GM19023 (cell line): ENCODE data around the gene TNFAIP3.

ENCODE experiments used
- ATAC-seq: cut with Tn5 transposase; IDR thresholded peaks from one replicate; pipeline ENCODE4 v1.9.1; 2021; ENCODE audit warnings: mild to moderate bottlenecking, moderate library complexity; ENCODE audit not compliant: unreplicated experiment

The TNFAIP3 gene

DNA sequence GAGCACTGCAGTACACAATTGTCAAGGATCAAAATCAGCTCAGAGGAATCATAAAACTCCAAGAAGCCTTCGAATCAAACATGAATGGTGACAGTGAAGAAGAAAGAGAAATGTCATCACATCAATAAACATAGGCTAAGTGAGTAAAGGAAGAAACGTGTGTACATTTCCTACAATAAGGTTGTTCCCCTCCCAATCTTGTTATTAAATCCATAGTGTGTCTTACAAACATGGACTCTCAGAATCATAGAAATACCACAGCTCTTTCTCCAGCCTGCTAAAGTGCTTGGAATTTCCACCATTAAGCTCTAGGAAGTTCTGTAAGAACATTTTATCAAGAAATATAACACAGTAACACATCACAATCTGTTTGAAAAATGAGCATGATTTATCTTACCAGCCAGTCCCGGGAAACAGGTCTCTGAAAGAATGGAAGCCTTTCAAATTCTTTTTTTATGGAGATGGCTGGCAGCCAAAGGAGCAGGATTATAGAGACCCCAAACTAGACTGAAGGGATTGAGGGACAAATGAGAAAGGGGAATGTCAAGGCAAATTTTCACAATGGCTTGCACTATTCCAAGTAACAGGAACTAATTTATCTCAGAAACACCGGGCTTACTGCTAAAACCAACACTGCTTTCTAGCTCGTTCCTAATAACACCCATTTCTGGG lies 4.5 kb upstream of the TNFAIP3 start:
- ATAC-seq, result no peak

- no peak for ATAC-seq
These were observed 3.8 kb upstream of the TNFAIP3 start for GRCh38 chr6:137863091-137863797.

DNA sequence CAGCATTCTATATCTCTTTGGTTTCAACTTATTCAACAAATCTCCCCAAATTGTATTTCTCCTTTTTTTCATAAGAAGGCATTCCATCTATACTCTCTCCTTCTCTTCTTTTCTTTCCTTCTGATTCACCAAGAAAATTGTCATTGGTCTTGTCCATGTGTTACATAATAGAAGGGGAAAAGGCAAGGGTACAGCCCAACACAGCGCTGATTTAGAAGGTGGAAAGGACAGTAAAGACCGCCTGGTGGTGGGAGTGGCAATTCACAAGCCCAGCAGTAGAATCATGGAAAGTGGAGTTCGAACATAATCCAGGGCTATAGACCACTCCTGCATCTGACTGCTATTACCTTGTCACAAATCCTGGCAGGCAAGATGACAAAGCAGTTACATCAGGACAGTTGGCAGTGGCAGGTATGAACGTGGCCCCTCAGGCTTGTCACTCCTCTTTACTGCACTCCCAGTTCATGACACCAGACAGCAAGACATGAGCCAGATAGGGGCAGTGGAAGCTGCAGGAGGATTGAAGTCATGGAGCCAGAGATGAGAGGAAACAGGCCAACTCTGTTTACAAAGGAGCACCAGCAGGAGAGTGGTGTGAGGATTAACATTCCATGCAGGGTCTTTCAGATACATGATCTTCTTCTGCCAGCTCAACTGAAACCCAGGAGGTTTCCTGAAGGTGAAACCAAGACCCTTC lies 2.1 kb upstream of the TNFAIP3 start:
- no peak for ATAC-seq

DNA sequence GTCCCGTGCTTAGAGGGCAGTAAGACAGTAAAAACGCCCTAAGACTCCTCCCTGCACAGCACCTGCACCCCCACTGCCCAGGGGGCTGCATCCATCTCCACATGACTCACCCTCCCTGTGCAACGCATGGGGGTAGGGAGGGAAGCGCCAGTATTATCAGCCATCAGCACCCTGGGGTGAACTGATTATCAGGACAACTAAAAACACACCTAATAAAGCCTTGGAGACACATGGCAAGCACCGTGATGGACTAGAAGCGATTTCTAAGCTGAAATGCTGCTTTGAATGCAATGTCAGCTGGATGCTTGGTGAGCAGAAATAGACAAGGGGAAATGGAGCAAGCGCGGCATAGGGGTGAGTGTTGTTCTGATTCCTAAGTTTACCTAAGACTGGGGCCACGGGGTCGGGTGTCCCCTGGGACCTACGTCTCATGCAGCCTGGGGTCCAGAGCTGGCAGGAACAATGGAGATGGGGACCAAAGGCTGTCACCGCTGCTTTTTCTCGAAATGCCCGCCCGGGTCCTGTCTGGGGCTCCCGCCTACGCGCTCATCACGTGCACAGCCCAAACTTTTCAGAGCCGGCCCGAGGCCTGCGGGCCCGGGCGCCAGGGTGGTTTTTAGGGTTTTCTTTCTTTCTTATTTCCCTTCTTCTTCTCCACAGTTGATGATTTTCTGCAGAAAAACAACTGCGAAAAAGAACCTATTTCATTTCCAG lies 702 bp upstream of the TNFAIP3 start:
- peak; percentile 37 for ATAC-seq

- peak; percentile 7 for ATAC-seq
These were observed 838 bp downstream of the TNFAIP3 start for GRCh38 chr6:137867685-137868509.

DNA sequence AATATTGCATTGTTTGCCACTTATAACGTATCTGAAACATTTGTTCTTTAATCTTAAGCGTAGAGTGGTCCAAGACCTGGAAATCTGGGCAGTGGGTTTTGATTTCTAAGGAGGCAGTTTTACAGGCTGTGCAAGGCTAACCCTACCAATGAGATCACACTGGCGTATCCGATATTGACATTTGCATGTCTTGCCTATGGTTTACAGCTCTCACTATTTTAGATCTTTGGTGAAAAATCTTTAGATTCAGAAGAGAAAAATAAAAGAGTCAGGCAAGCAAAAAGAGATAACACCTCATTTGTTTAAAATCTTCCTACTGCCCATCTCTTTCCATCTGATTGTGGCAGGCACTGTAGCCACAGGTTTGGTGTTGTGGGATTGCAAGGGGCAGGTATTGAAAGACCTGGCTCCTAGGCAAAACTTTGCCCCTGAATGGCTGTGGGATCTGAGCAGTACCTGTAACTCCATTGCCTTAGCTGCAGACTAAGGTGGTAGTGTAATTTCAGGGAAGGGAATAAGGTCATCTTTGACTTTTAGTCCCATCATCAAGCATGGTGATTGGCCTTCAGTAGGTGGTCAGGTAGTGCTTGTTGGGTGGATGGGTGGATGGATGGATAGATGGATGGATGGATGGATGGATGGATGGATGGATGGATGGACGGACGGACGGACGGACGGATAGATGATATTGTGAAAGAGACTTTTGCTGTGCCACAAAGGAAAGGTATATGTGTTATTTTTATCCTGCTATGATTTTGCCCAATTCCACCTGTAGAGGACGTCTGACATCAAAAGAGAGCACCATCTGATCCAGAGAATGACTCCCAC lies 1.9 kb downstream of the TNFAIP3 start:
- no peak for ATAC-seq

- ATAC-seq, result no peak
These were observed 2.7 kb downstream of the TNFAIP3 start for GRCh38 chr6:137869549-137870307.

DNA sequence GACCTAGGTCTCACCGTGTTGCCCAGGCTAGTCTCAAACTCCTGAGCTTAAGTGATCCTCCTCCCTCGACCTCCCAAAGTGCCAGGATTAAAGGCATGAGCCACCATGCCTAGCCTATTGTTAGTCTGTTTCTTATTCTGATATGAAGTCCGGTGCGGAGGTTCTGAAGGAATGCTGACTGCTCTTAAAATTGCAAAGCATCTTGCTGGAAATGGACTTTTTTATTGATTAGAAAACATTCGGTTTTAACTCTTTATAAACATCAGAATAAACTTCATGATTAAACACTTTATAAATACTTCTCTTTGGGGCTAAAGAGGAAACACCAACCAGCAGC lies 3.2 kb downstream of the TNFAIP3 start:
- no peak for ATAC-seq

- ATAC-seq, result no peak
These were observed 3.7 kb downstream of the TNFAIP3 start for GRCh38 chr6:137870744-137871247.

DNA sequence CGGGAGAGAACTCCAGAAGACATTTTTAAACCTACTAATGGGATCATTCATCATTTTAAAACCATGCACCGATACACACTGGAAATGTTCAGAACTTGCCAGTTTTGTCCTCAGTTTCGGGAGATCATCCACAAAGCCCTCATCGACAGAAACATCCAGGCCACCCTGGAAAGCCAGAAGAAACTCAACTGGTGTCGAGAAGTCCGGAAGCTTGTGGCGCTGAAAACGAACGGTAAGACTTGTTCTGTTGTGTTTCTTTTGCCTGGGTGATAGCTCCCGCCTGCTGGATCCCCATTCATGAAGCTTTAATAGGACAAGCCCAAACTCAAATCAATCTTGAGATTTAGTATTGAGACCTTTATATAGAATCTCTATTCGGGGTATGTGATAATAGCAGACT lies 4.2 kb downstream of the TNFAIP3 start:
- no peak for ATAC-seq

DNA sequence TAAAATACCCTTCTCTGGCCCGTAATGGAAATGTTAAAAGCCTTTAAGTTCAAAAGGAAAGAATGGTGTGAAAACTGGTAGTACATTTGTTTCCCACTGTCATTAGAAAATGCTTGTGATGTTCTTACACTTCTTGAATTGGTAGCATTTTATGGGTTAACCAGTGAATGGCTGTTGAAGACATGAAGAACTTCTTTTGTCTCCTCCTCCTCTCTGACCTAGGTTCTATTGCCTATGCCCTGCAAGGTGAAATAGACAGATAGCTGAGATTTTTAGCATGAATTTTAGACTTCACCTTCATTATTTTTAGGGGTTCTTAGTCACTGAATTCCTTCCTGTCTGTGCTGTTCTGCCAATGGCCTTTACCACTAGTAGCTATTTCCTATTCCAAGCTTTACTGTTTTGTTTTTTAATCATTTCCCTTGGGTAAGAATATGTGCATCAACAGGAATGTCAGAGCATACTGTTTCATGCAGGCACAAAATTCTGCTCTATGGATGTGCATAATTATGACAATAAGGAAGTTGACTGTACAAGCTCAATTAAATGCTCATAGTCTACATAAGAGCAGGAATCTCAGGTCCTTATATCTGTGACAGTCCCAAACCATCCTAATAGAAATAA lies 4.9 kb downstream of the TNFAIP3 start:
- ATAC-seq, result no peak

GRCh38 chr6:137872581-137873115 lies 5.6 kb downstream of the TNFAIP3 start:
- ATAC-seq, result no peak

DNA sequence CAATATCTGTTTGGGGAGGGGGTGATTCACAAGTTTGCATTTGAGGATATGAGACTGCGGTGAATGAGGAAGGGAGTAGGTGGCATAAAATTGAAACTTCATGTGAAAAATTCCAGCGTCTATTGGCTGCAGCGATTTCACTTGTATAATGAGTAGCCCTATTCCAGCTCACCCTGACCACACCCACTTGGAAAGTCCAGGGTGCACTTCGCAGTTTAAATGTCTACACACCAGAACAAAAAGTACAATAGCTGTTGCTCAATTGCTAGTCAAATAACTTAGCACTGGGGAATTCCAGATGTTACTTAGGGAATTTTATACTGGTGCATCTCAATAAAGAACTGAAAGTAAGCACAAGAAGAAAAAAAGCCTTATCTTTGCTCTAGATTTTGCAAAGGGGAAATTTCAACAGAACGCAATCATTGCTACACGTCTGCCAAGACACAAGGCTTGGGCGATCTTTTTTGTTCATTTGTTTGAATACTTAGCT lies 6.3 kb downstream of the TNFAIP3 start:
- peak; percentile 42 for ATAC-seq

GRCh38 chr6:137874204-137875057 lies 7.4 kb downstream of the TNFAIP3 start:
- no peak for ATAC-seq

DNA sequence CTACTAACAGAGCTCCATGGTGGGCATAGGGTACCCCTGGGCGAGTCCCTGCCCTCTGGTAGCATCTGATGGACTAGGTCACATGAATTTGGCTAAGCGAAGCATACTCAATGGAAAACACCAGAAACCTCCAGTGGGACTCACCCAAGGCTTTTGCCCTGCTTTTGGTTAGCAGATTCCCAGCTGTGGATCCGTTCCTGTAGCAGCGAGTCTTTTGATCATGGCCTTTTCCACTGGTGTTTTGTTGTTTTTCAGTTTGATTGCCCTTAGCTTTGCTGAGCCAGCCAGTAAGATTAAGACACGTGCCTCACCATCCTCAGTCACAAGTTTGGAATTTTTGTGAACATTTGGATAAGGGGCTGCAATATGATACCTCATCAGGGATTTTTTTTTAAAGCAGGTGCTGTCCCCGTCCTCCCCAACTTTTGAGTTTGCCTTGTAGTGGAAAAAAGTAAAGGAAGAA lies 8.0 kb downstream of the TNFAIP3 start:
- ATAC-seq, result no peak

DNA sequence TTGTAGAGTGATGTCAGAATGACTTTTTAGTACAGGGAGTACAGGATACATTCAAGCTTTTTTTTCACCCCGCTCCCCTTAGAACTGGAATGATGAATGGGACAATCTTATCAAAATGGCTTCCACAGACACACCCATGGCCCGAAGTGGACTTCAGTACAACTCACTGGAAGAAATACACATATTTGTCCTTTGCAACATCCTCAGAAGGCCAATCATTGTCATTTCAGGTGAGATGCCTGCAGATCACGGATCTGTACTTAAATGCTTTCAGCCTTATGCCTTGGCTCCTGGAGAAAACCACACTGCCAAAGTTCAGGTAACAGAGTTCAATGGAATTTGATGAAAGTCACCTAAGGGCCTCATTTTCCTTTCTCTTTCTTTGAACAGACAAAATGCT lies 8.5 kb downstream of the TNFAIP3 start:
- no peak for ATAC-seq

GRCh38 chr6:137876547-137876946 lies 9.5 kb downstream of the TNFAIP3 start:
- ATAC-seq, result no peak
